Renal cortical epithelial cell (primary cell): ENCODE data around the gene DENND1A. TPM values are rescaled to one million over a fixed set of nuclear protein-coding genes. Genes with fewer than 3 reads are reported as not detected.
A peak's percentile ranks its signal among the peaks of the same experiment; 100 is the strongest.

Experiments
- DNase-seq: peaks from one replicate; pipeline ENCODE4 v3.0.0-alpha.2; 2011; ENCODE audit warnings: low read depth
- total RNA-seq: library from RNA; depleted of rRNA; stranded (reverse); fragments of >200 nt; gene quantifications from 2 replicates; pipeline ENCODE4 v1.2.3, GENCODE V29; 2014

The DENND1A gene
- total RNA-seq, 1 donor from 2014 or later = 21.5 TPM

- DNase-seq = no peak
These were observed 157.0 kb downstream of the DENND1A start for GRCh38 chr9:123772967-123773366.

- no peak for DNase-seq
These were observed 157.6 kb downstream of the DENND1A start for GRCh38 chr9:123772374-123772773.

GRCh38 chr9:123771690-123772089 lies 158.2 kb downstream of the DENND1A start:
- no peak for DNase-seq

GRCh38 chr9:123769719-123770118 lies 160.2 kb downstream of the DENND1A start:
- DNase-seq = no peak

- DNase-seq = peak; percentile 32
These were observed 165.9 kb downstream of the DENND1A start for GRCh38 chr9:123763910-123764588.

GRCh38 chr9:123761905-123762605 lies 167.9 kb downstream of the DENND1A start:
- DNase-seq = peak; percentile 70

GRCh38 chr9:123757960-123758359 lies 172.0 kb downstream of the DENND1A start:
- DNase-seq = no peak

GRCh38 chr9:123757547-123757946 lies 172.4 kb downstream of the DENND1A start:
- DNase-seq = no peak

- DNase-seq = no peak
These were observed 173.3 kb downstream of the DENND1A start for GRCh38 chr9:123756484-123757106.

GRCh38 chr9:123753669-123754258 lies 176.2 kb downstream of the DENND1A start:
- peak; percentile 34 for DNase-seq

GRCh38 chr9:123753016-123753415 lies 176.9 kb downstream of the DENND1A start:
- DNase-seq = peak; percentile 32

- DNase-seq = peak; percentile 69
These were observed 180.2 kb downstream of the DENND1A start for GRCh38 chr9:123749580-123750202.

- DNase-seq = no peak
These were observed 183.2 kb downstream of the DENND1A start for GRCh38 chr9:123746765-123747164.

GRCh38 chr9:123745933-123746332 lies 184.0 kb downstream of the DENND1A start:
- DNase-seq = no peak

GRCh38 chr9:123745451-123745850 lies 184.5 kb downstream of the DENND1A start:
- no peak for DNase-seq

GRCh38 chr9:123743737-123744136 lies 186.2 kb downstream of the DENND1A start:
- DNase-seq = no peak

- peak; percentile 54 for DNase-seq
These were observed 187.7 kb downstream of the DENND1A start for GRCh38 chr9:123742009-123742767.

GRCh38 chr9:123741214-123741613 lies 188.7 kb downstream of the DENND1A start:
- no peak for DNase-seq

GRCh38 chr9:123739902-123740301 lies 190.0 kb downstream of the DENND1A start:
- no peak for DNase-seq

- DNase-seq = no peak
These were observed 190.5 kb downstream of the DENND1A start for GRCh38 chr9:123739387-123739786.

GRCh38 chr9:123738648-123739047 lies 191.3 kb downstream of the DENND1A start:
- no peak for DNase-seq
